GM18951 (cell line): ENCODE data around the gene SFXN4.
"Not testable (repeated sequence)": the region's sequence is repeated elsewhere in the genome, so short reads cannot be mapped to it uniquely, and the experiment has no call there.

Source experiments
- POLR2A ChIP-seq: IDR thresholded peaks from 4 replicates; pipeline ENCODE4 v1.6.1; 2011; ENCODE audit warnings: mild to moderate bottlenecking; ENCODE audit not compliant: insufficient read length, insufficient read depth; ENCODE audit errors: extremely low read depth
- in situ Hi-C: fragments of 300-500 bp; cut with MboI; formaldehyde crosslinking; loops from one replicate; pipeline ENCODE4 v1.12.0; 2022; ENCODE audit warnings: low sequenced_read_pairs, mixed read lengths, inconsistent platforms; ENCODE audit not compliant: unreplicated experiment

The SFXN4 gene

DNA sequence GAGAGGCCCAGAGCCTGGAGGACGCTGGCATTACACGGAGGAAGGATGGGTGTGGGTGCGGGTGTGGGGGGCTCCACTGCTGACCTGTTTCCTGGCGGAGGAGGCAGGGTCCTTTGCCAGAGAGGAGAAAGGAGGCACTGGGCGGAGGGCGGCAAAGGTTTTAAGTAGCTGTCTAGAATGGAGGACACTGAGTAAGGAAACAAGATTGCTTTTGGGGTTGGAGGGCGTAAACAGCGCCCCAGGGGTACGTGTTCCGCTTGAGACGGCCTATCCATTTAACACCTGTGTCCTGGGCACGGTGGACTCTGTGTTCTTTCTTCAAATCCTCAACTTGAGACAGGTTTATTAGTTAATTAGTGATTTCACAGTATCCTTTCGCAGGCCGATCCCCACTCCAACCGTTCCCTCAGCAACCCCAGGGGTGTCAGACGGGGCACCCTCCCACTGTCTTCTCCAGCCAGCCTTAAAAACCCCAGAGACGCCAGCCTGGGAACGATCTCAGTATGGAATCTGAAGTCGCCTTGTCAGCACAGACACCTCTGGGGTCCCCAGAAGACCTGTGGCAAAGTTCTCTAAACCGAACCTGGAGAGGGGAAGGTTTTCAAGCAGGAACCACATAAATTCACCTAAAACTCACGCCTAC, 24.8 kb downstream of the SFXN4 start:
- no peak for TF ChIP-seq POLR2A
- in situ Hi-C loops = no loop called here

DNA sequence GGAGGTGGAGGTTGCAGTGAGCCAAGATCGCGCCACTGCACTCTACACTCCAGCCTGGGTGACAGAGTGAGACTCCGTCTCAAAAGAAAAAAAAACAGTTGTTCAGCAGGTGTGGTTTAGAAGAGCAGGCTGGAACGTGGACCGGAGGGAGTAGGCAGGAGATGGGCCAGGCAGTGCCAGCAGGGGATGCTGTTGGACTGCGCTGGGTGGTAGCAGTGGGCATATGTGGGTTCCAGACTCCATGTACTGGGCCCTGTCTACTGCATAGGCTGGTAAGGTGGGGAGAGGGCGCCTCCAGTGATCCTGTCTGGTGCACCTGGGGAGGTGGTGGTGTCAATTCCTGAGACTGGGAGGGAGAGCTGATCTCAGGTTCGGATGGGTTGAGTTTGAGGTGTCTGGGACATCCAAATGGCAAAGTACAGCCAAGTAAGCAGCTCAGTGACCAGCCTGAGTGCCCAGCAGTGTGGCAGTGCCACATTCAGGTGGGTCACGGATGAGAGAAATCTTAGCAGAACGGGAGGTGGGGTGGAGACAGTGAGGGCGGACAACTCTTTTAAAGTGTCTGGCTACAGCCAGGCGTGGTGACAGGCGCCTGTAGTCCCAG, 25.9 kb downstream of the SFXN4 start:
- in situ Hi-C loops = no loop called here
- no peak for TF ChIP-seq POLR2A

DNA sequence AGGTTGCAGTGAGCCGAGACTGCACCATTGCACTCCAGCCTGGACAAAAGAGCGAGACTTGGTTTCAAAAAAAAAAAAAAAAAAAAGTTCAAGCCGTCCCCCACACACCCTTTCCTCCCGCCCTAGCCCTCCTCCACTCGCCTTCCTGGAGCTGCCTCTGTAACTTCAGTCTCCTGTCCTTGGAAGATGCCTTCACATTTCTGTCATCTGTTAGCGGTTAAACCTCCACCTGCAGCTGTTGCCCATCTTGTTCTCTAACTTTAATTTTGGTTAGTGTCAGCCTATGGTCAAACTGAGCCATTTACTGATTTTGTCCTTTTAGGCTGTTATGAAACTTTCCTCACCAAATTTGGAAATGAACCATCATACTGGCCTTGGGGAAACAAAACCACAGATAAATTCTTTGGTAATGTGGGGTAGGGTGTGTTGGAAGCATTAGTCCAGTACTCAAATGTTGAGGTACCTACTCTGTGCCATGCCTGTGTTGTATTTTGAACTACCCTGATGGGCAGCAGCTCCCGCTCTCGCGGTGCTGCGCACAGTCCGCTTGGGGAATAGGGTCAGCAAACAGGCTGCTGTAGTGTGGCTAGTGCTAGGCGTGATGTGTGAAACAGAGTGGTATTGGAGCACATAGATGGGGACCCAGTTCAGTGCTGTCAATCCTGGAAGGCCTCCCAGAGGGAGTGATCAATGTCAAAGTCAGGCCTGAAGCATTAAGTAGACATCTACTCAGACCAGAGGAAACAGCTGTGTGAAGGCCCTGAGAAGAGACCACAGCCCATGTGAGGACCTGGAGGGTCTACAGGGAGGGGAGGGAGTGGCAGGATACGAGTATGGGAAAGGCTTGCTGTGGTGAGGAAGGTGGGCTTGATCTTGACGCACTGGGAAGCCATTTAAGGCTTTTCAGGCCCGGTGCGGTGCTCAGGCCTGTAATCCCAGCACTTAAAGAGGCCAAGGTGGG, 26.9 kb downstream of the SFXN4 start:
- in situ Hi-C loops = no loop called here
- no peak for TF ChIP-seq POLR2A

- in situ Hi-C loops = not testable (repeated sequence)
Observed at GRCh38 chr10:119137878-119138277, 27.6 kb downstream of the SFXN4 start.

DNA sequence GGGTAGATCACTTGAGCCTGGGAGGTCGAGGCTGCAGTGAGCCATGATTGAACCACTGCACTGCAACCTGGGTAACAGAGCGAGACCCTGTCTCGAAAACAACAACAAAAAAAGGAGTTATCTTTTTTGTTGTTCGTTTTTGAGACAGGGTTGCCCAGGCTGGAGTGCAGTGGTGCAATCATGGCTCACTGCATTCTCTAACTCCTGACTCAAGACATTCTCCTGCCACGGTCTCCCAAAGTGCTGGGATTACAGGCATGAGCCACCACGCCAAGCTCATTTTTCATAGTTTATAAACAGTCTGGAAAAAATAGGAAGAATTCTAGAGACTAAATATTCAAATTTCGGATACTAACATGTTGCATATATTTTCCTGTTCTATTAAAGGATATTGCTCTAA, 29.4 kb downstream of the SFXN4 start:
- in situ Hi-C loops = no loop called here
- no peak for TF ChIP-seq POLR2A

DNA sequence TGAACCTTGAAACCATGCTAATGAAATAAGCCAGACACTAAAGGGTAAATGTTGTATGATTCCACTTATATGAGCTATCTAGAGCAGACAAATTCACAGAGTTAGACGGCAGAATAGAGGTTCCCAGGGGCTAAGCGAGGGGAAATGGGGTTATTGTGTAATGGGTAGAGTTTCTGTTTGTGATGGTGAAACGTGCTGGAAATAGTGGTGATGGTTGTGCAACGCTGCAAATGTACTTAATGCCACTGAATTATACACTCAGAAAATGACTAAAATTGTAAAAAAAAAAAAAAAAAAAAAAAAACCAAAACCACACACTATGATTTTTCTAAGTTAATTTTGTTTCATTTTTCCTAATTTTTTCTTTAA, 30.0 kb downstream of the SFXN4 start:
- TF ChIP-seq POLR2A = no peak

GRCh38 chr10:119133949-119134348, 31.6 kb downstream of the SFXN4 start:
- TF ChIP-seq POLR2A = no peak
- in situ Hi-C loops = no loop called here

More for the DNA sequence above, 30.0 kb downstream of the SFXN4 start:
- in situ Hi-C loops = no loop called here

- no peak for TF ChIP-seq POLR2A
- in situ Hi-C loops = no loop called here
Observed at GRCh38 chr10:119132521-119133345, 32.8 kb downstream of the SFXN4 start.

DNA sequence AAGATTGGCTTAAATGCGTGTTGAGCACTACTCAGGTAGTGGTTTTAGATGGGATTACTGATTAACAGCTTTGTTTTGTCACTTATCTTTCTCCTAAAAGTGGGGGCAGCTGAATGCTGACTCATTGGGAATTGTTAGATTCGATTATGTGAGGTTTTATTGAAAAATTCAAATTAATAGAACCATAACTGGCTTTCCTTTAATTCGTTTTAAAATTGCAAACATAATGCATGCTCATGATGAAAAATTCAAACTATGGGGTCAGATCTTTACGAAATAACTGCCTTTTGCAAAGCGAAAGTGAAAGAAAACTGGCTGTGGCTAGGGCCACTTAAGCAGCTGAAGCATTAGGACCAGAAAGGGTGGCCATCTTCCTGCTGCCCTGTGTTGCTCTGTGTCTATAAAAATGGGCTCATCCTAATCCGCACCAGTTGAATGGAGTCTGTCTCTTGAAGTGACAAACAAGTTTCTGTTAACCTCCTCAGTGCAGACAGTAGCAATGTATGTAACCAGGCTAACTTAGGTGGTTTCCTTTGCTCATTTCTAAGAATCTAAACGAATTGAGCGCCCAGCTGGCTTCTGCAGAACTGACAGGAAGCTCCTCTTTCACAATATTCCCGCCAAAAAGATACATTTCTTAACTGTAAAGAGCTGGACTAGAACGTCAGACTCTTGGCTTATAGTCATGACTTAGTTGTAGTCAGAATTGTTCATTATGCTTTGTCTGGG, 33.8 kb downstream of the SFXN4 start:
- in situ Hi-C loops = no loop called here
- TF ChIP-seq POLR2A = no peak

GRCh38 chr10:119129721-119130120, 35.8 kb downstream of the SFXN4 start:
- in situ Hi-C loops = no loop called here
- no peak for TF ChIP-seq POLR2A

DNA sequence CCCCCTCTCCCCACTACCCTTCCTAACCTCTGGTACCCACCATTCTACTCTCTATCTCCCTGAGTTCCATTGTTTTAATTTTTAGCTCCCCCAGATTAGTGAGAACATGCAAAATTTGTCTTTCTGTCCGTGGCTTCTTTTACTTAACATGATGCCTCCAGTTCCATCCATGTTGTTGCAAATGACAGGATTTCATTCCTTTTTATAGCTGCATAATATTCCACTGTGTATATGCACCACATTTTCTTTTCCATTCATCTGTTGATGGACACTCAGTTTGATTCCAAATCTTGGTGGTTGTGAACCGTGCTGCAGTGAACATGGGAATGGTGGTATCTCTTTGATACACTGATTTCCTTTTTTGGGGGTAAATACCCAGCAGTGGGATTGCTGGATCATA, 39.6 kb downstream of the SFXN4 start:
- TF ChIP-seq POLR2A = no peak
- in situ Hi-C loops = no loop called here

DNA sequence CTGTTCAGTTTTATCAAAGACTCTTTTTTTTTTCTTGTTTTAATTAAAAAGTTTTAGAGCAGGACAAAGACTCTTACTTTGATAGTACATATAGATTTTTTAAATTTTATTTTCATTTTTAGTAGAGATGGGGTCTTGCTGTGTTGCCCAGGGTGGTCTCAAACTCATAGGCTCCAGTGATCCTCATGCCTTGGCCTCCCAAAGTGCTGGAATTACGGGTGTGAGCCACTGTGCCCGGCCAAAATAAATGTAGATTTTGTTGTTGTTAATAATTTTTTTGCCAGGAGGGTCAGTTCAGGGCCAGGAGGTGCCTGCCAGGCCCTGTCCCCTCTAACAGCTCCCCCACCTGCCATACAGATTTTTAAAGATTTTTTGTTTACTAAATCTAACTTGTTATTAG, 44.6 kb downstream of the SFXN4 start:
- in situ Hi-C loops = no loop called here
- no peak for TF ChIP-seq POLR2A
